Fibroblast of skin of left quadriceps (primary cell): Measurements from ENCODE around the gene APBB1IP.
A peak's percentile ranks its signal among the peaks of the same experiment; 100 is the strongest.

ENCODE experiments used
- DNase-seq, 2 experiments: peaks; one replicate each; pipeline ENCODE4 v3.0.0-alpha.2; 2013; ENCODE audit warnings: low read depth in 2 of 2

APBB1IP gene

DNA sequence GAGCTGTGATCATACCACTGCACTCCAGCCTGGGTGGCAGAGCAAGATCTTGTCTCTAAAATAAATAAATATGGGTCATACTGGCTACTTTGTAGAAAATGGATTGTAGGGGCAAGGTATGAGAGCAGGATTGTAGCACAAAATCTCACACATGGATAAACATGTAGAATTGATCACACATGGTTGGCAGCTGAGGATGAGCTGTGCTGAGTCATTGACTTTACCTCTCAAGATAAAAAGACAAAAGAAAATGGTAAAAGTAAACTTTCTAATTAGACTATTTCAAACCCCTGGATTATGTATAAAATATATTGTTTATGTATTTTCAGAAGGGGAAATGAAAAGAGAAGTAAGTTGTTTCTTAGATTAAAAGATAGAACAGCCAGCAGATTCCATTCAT is 69.3 kb downstream of the APBB1IP start:
- DNase-seq: no peak

DNA sequence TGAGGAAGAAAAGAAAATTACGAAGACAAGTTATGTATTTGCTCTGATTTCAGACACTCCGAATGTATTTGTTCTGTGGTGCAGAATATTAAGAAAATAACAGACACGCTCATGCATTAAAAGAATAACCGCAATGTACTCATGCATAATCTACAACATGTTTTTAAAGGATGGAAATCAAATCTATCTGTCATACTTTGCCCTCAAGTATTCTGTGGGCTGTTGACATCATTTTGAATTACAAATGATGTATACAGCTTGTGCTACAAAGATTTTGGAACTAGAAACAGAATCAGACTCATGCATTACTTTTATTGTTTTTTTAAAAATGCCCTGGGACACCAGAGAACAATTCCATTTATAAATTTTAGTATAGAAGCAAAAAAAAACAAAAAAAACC is 69.9 kb downstream of the APBB1IP start:
- peak in 1 of 2 experiments; percentile 14 for DNase-seq

DNA sequence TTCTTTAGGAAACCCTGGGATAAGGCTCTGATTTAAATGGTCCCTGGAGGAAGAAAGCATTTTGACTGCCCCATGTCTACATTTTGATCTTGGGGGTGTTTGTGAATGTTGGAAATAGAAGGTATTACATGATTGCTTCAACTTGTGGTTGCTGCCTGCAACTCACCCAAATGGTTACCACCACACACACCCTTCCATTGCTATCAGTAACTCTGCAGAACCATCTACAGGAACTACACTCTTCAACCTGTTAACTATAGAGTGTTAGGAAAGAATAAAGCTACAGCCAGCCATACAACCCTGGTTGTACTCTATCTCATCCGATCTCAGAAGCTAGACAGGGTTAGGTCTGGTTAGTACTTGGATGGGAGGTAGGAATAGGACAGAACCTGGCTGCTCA is 71.2 kb downstream of the APBB1IP start:
- no peak for DNase-seq

DNA sequence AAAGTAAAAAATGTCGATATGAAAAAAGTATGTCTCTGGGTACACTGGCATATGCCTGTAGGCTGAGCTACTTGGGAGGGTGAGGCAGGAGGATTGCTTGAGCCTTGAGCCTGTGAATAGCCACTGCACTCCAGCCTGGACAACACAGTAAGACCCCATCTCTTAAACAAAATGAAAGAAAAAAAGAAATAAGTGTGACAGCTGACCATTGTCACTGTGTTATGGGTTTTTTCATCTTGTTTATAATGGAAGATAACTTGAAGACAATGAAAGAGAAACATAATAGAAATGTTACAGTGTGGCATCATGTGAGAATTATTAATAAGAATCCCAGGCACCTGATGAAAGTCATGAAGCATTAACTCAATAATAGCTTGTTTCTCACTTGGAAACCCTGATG is 75.0 kb downstream of the APBB1IP start:
- no peak for DNase-seq

DNA sequence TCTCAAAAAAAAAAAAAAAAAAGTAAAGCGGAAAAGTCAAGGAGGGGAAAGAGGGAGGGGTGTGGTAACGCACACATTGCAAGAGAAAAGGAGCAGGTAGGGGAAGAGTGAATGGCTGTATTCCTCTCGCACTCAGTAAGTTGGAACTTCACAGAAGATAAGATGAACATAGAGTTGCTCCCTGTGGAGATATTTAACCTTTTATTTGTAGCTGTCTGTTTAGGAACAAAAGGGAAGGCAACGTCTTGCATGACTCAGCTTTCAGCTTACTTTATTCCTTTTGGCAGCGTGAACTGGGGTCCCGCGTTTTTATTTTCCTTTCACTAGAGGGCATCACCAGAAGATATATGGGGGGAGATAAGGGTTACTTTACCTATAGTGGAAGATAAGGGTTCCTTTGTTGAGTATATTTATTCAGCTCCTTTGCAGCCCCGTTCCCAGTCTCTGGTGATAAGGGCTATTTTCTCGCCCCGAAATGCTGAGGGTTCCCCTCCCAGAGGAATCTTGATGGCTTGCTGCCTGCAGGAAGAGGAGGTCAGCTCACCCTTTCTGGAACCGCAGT is 78.5 kb downstream of the APBB1IP start:
- no peak for DNase-seq

DNA sequence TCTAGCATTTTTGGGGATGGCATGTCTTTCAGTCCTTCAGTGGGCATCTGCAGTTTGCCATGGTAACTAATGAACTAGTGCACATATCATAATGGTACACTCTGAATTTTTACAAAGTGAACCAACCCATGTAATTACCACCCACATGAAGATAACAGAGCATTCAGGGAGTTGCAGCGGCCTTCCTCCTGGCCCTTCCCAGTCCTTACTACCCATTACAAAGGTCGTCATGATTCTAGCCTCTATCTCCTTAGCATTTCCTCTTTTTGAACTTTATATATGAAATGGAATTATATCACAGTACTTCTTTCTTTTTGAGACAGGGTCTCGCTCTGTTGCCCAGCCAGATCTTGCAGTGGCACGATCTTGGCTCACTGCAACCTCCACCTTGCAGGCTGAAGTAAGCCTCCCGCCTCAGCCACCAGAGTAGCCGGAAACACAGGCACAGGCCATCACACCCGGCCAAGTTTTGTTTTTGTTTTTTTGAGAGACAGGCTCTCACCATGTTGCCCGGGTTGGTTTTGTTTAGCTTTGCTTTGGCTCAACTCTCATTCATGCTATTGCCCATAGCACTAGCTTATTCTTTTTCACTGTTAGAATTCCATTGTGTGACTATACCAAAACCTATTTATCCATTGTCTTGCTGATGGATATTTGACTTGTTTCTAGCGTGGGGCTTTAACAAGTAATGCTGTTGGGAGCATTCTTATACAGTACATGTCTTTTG is 79.2 kb downstream of the APBB1IP start:
- DNase-seq: no peak

DNA sequence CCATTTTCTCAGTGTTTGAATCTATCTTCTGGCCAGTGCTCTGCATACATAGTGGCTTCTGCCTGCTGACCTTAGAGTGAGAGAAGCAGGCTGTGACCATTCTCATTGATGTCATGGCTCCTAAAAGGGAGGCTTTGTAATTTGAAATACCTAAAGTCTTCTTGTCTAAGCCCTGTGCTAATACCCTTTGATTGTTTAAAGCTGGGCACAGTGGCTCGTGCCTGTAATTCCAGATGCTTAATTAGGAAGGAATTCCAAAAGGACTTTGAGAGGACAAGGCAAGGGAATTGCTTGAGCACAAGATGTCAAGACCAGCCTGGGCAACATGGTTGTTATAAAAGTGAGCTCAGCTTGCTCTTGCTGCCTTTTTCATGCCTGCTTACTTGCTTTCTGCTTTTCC is 81.7 kb downstream of the APBB1IP start:
- DNase-seq: no peak

DNA sequence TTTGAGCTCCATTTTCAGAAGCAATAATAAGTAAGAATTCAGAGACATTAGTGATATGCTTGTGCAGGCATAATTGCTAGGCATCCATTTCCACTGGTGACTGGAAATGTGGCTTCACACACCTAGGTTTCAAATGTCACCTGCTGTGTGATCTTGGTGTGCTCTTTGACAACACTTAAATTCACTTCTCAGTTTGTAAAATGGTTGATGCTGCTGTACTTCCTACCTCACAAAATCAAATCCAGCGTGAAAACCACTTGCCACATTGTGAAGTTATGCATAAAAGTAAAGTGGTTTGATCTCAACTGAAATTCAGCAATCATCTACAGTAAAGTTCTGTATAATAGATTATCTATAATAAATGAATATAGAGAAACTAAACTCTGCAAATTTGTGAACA is 82.4 kb downstream of the APBB1IP start:
- DNase-seq: no peak

DNA sequence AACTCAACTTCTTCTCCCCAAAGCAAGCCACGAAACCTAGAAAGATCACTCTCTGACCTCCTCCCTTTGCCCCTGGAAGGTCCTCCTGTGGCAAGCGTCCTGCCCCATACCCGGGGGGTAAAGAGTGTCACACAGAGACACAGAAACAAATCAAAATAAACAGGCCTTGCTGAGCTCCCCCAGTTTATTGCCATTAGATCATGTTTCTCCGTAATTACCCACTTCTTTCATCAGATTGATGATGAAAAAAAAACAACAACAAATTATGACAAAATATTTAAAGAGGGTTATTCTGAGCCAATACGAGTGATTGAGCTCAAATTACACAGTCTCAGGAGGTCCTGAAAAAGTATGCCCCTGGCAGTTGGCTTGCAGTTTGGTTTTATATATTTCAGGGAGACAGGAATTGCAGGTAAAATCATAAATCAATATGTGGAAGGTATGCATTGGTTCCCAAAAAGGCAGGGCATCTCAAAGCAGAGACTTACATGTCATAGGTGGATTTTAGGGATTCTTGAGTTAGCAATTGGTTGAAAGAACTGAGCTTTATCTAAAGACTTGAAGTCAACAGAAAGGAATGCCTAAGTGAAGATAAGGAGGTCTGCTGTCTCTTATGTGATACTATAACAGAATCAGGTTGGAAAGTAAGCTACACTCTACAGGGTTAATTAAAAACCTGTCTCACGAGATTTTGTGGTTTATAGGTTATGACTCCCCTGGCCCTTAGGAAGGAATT is 86.2 kb downstream of the APBB1IP start:
- DNase-seq: no peak

DNA sequence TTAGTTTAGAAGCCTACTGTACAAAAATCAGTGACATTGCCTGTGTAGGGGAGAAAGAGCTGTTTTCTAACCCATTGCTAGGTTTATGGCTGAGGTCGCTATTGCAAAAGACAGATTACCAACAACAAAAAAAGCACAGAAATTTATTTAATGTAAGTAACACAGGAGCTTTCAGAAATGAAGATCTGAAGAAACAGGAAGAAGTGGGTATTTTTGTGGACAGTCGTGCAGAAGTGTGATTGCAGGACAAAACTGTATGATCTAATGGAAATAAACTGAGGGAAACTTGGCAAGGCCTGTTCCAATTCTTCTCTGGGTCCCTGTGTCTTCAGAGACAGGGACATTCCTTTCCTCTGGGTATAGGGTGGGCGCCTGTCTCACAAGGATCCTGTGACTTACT is 87.4 kb downstream of the APBB1IP start:
- no peak for DNase-seq

DNA sequence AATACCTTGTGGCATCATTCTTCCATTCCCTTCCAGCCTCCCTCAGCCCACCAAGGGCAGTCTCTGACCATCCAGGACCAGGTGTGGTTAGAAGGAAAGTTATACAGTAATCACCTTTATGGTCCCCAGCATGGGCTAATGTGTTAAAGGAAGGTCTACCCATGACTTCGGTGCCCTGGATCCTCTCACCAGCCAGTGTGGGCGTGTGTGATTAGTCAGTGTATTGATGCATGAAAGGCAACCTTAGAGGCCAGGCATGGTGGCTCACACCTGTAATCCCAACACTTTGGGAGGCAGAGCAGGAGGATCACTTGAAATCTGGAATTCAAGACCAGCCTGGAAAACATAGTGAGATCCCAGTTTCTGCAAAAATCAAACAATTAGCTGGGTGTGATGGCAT is 88.9 kb downstream of the APBB1IP start:
- no peak for DNase-seq

DNA sequence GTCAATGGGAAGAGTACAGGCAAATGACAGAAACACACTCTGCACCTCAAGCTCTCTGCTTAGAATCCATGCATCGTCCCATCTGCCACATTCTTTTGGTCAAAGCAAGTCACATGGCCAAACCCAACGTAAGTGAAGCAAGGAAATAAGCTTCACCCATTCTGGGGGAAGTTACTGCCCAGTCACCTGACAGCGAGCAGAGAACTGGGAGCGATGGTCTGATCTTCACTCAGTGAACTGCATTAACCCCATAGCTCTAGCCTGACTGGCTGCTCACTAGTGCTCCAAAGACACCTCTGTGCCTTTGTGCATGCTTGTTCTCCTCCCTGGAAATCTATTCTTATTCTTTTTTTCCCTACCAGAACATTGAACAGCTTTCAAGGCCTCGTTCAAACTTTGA is 89.9 kb downstream of the APBB1IP start:
- DNase-seq: no peak

DNA sequence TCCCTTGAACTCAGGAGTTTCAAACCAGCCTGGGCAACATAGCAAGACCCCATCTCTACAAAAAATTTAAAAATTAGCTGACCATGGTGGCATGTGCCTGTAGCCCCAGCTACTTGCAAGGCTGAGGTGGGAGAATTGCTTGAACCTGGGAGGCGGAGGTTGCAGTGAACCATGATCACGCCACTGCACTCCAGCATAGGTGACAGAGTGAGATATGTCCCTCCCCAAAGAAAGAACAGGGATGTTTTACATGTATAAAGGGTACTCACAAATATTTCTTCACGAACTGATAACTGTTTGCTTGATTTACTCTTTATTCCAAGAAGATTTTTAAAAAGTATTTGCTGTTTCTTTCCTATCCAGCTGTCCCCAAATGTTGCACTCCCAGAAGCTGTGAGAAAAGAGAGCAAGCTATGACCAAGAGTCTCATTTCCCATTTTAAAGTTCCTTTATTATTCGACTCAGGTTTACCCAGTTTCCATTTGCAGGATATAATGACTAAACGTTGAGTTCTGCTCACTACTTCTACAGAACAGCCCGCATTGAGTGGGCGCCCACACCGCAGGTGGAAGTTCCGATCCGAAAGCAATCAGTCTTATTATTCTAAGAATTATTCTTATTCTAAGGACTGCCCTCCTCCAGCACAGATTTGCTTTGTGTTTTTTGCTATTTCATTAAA is 90.7 kb downstream of the APBB1IP start:
- no peak for DNase-seq

DNA sequence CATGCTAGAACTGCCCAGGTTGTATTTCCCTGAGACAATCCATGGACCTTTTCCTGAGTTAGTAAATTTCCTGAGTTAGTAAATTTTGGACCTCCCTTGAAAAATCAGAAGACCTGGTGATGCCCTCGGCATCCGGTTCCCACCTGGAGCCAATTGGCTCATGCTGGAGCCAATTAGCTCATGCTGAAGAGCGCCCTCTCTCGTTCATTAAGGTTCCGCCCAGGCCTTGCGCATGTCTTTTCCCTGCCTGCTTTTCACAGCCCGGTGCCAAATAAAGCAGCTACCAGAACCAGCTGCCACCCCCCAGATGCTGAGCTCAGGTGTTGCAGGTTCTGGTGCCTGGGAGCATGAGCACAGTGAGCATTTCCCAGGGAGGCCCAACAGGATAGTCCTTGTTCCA is 96.2 kb downstream of the APBB1IP start:
- DNase-seq: no peak

DNA sequence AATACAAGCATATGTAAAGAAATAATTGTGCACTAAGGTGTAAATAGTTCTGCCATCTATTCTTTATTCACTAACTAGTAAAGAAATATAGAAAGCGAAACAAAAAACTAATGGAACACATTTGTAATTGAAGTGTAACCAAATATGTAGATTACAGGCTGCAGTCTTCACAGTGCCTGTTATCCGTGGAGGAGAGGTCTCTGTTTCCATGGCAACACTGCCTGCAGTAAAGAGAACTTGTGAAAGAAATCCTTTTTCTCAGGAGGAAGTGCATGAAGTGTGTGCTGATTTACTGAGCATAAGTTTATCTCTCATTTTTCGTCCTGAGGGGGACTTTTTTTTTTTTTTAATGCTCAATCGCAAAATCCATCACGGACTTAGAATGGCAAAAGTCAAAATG is 102.5 kb downstream of the APBB1IP start:
- no peak for DNase-seq

DNA sequence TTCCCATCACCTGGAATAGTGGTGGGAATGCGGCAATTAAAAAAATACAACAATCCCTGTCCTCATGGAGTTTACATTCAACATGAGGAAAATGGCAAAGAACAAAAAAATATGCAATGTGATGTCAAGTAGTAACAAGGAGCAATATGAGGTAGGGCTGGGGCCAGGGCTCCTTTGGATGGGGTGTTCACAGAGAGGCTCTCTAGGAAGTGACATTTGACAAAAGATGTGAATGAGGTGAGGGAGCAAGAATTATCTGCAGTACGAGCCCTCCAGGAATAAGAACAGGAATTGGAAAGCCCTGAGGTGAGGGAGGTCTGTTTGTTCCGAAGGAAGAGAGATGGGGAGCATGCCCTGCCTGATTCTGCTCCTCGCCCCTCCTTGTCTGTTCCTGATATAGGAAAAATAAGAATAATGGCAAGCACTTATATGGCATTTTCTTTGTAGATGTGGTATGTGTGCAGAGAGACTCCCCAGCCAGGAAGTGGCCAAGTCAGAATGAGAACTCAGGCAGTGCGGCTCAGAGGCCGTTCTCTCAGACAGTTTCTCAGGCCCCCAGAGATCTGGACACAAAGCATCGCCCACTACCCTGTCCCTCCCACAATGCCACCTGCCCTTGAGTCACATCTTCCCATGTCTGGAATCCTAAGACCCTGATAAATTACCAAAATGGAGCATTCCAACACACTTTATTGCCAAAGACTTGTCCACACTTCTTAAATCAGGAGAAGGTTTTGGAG is 105.6 kb downstream of the APBB1IP start:
- DNase-seq: no peak

DNA sequence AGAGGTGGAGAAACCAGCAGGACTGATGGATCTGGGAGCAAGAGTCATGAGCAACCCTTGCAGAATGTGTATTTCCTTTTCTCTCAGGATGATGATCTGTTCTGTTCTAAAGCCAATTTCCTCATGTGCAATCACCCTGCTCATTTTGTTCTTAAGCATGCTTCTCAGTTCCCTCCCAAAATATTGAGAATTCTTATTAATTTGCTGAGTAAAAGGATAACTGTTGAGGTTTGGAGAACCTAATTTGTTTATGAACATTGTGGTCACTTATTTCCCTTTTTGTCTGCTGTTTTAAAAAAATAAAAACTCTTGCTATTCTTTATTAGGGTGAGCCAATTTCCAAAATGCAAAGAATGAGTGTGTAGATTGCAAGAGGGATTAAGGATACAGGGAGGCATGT is 106.8 kb downstream of the APBB1IP start:
- DNase-seq: no peak

DNA sequence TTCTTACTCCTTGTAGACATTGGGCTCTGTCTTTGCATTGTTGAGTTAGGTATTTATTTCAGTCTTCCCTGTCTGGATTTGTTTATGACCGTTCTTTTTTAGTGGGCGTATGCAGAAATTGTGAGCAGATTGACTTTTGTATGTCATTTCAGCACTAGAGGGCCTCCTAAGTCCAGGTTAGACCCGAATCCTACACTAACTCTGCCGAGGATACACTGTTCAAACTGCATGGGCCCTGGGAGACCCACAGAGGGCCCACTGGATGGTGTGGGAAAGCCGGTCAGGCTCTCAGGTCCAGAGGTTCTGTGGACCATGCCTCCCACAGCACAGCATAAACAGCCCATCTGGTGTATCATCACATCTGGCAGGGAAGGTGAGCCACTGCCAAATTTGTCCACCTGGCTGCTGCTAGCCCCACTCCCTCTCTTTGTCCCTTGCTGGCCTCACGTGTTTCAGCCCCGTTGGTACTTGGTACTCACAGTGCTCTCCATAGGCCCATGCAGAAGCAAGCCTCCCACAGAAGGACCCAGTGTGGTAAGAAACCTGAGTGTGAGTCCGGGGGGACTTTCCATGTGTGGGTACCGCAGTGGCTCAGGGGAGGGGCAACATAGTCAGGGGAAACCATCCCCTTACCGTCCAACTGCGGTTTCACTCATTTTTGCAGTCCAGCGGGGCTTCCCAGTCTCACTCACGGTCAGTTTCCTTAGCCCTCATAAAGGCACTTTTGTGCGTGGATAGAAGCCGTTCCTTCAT is 112.8 kb downstream of the APBB1IP start:
- DNase-seq: no peak

DNA sequence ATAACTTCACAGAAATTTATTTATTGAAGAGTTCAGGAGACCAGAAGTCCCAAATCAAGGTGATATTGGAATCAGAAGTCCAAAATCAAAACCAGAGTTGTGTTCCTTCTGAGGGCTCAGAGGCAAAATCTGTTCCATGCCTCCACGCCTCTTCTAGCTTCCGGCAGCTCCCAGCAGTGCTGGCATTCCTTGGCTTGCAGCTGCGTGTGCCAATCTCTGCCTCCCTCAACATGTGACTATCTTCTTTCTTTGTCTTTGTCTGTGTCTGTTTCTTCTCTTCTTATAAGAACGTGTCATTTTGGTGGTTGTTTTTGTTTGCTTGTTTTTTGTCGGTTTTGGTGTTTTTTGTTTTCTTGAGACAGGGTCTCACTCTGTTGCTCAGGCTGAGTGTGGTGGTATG is 116.1 kb downstream of the APBB1IP start:
- no peak for DNase-seq

DNA sequence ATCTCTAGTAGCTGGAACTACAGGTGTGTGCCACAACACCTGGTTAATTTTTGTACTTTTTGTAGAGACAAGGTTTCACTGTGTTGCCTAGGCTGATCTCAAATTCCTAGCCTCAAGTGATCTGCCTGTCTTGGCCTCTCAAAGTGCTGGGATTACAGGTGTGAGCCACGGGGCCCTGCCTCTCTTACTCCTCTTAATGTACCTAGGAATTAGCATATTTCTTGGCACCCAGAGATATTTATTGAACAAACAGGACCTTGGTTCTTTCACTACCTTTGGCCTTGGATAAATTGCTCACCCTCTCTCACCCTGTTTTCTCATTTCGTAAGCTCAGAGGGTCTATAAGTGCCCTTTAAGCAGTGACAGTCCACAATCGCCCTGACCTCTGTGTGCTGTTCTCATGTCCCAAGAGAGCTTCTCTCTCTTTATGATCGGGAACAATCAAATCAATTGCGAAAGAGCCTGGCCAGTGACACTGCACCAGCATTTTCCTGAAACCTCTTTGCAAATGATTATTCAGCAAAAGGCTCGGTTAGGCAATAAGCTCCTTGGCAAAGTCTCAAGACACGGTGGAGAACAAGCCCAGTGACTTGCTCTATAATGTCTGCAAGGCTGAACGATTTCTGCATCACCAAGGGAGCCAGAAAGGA is 117.7 kb downstream of the APBB1IP start:
- peak; percentile 36 to 52 for DNase-seq
